GM12872 (cell line): ENCODE measurements around the gene FUT9.

Experiments
- CTCF ChIP-seq: IDR thresholded peaks from 3 replicates; pipeline ENCODE4 v1.5.1; 2011; ENCODE audit warnings: low read depth, mild to moderate bottlenecking, low read length, moderate library complexity; ENCODE audit not compliant: insufficient read depth

The FUT9 gene

GRCh38 chr6:96171112-96171511 is 155.3 kb downstream of the FUT9 start:
- no peak for TF ChIP-seq CTCF

- TF ChIP-seq CTCF: no peak
Measured at GRCh38 chr6:96184798-96185197, 169.0 kb downstream of the FUT9 start.

- no peak for TF ChIP-seq CTCF
Measured at GRCh38 chr6:96186094-96186493, 170.3 kb downstream of the FUT9 start.

GRCh38 chr6:96186516-96187195 is 170.9 kb downstream of the FUT9 start:
- no peak for TF ChIP-seq CTCF

- no peak for TF ChIP-seq CTCF
Measured at GRCh38 chr6:96194675-96195074, 178.9 kb downstream of the FUT9 start.

- no peak for TF ChIP-seq CTCF
Measured at GRCh38 chr6:96195272-96195671, 179.5 kb downstream of the FUT9 start.

- TF ChIP-seq CTCF: no peak
Measured at GRCh38 chr6:96196633-96197032, 180.9 kb downstream of the FUT9 start.
